Measurements from ENCODE around the gene GLI3.

GLI3 gene

GRCh38 chr7:42236266-42236975 is 588 bp downstream of the GLI3 start:
- no peak for DNase-seq (ENCODE audit: low read depth in 2 of 2)

GRCh38 chr7:42235741-42236161 is 1.3 kb downstream of the GLI3 start:
- no peak for DNase-seq (ENCODE audit: low read depth in 2 of 2)

GRCh38 chr7:42234736-42235135 is 2.3 kb downstream of the GLI3 start:
- no peak for DNase-seq (ENCODE audit: low read depth in 2 of 2)

- no peak for DNase-seq (ENCODE audit: low read depth in 2 of 2)
These were observed 3.2 kb downstream of the GLI3 start for GRCh38 chr7:42233695-42234331.

- no peak for DNase-seq (ENCODE audit: low read depth in 2 of 2)
These were observed 3.8 kb downstream of the GLI3 start for GRCh38 chr7:42233171-42233570.

- DNase-seq (ENCODE audit: low read depth in 2 of 2): no peak
These were observed 4.7 kb downstream of the GLI3 start for GRCh38 chr7:42232275-42232674.

- no peak for DNase-seq (ENCODE audit: low read depth in 2 of 2)
These were observed 5.8 kb downstream of the GLI3 start for GRCh38 chr7:42231043-42231787.

GRCh38 chr7:42227936-42228591 is 8.9 kb downstream of the GLI3 start:
- no peak for DNase-seq (ENCODE audit: low read depth in 2 of 2)

- DNase-seq (ENCODE audit: low read depth in 2 of 2): no peak
These were observed 9.5 kb downstream of the GLI3 start for GRCh38 chr7:42227541-42227935.

- no peak for DNase-seq (ENCODE audit: low read depth in 2 of 2)
These were observed 10.0 kb downstream of the GLI3 start for GRCh38 chr7:42227021-42227420.

- no peak for DNase-seq (ENCODE audit: low read depth in 2 of 2)
These were observed 10.6 kb downstream of the GLI3 start for GRCh38 chr7:42226354-42226941.

GRCh38 chr7:42224391-42225003 is 12.5 kb downstream of the GLI3 start:
- no peak for DNase-seq (ENCODE audit: low read depth in 2 of 2)

- no peak for DNase-seq (ENCODE audit: low read depth in 2 of 2)
These were observed 14.1 kb downstream of the GLI3 start for GRCh38 chr7:42222891-42223290.

GRCh38 chr7:42222125-42222524 is 14.9 kb downstream of the GLI3 start:
- no peak for DNase-seq (ENCODE audit: low read depth in 2 of 2)

GRCh38 chr7:42221304-42221703 is 15.7 kb downstream of the GLI3 start:
- DNase-seq (ENCODE audit: low read depth in 2 of 2): no peak

GRCh38 chr7:42219447-42219846 is 17.6 kb downstream of the GLI3 start:
- no peak for DNase-seq (ENCODE audit: low read depth in 2 of 2)

GRCh38 chr7:42218248-42218647 is 18.8 kb downstream of the GLI3 start:
- no peak for DNase-seq (ENCODE audit: low read depth in 2 of 2)

- no peak for DNase-seq (ENCODE audit: low read depth in 2 of 2)
These were observed 19.5 kb downstream of the GLI3 start for GRCh38 chr7:42217548-42217947.

GRCh38 chr7:42217053-42217452 is 20.0 kb downstream of the GLI3 start:
- no peak for DNase-seq (ENCODE audit: low read depth in 2 of 2)

- no peak for DNase-seq (ENCODE audit: low read depth in 2 of 2)
These were observed 22.8 kb downstream of the GLI3 start for GRCh38 chr7:42214060-42214679.

- DNase-seq (ENCODE audit: low read depth in 2 of 2): no peak
These were observed 23.9 kb downstream of the GLI3 start for GRCh38 chr7:42213093-42213492.

All from stimulated activated CD4-positive, alpha-beta T cell treated with anti-CD3 and anti-CD28 coated beads, Interleukin-15, amount 100 ng/mL, for 48 hours (primary cell).